ENCODE data around the gene STAG3. TPM values are rescaled to one million over a fixed set of nuclear protein-coding genes. Genes with fewer than 3 reads are reported as not detected.
"Not testable (repeated sequence)": the region's sequence is repeated elsewhere in the genome, so short reads cannot be mapped to it uniquely, and the experiment has no call there.

The STAG3 gene
- total RNA-seq, 1 donor from 2014 or later, result 2.3 TPM

GRCh38 chr7:100176096-100177044, 1.3 kb upstream of the STAG3 start:
- intact Hi-C loops (cut with DNase I), result no loop called here
- peak overlapping the region; percentile 57 for H3K4me3 ChIP-seq
- H3K9me3 ChIP-seq, result no peaks in the 10 kb centered on the region
- no peak for ATAC-seq
- H3K27me3 ChIP-seq, result peaks cover 22% of the 10 kb centered on the region
- TF ChIP-seq CTCF (IDR thresholded peaks at IDR 0.05), result no peak
- H3K27ac ChIP-seq, result no peak overlapping the region
- H3K4me1 ChIP-seq, result peaks cover 9% of the 10 kb centered on the region
- H3K36me3 ChIP-seq, result no peaks in the 10 kb centered on the region
- peak; percentile 34 for DNase-seq

- DNase-seq; H3K4me3 ChIP-seq; intact Hi-C loops (cut with DNase I); H3K4me1 ChIP-seq; ATAC-seq; H3K36me3 ChIP-seq; H3K27ac ChIP-seq; H3K9me3 ChIP-seq: not testable (repeated sequence)
- H3K27me3 ChIP-seq, result peaks cover 10% of the 10 kb centered on the region
These were observed 2.4 kb downstream of the STAG3 start for GRCh38 chr7:100180084-100180483.

GRCh38 chr7:100182616-100183015, 4.9 kb downstream of the STAG3 start:
- intact Hi-C loops (cut with DNase I); H3K36me3 ChIP-seq; H3K4me1 ChIP-seq; H3K9me3 ChIP-seq; H3K27ac ChIP-seq; DNase-seq; H3K4me3 ChIP-seq; ATAC-seq: not testable (repeated sequence)
- H3K27me3 ChIP-seq, result peaks cover 10% of the 10 kb centered on the region

- intact Hi-C loops (cut with DNase I); ATAC-seq: not testable (repeated sequence)
These were observed 5.4 kb downstream of the STAG3 start for GRCh38 chr7:100183090-100183489.

GRCh38 chr7:100185726-100186125, 8.0 kb downstream of the STAG3 start:
- no peak for DNase-seq
- H3K4me3 ChIP-seq, result no peak overlapping the region
- no peak for ATAC-seq
- peaks cover 9% of the 10 kb centered on the region for H3K27me3 ChIP-seq
- intact Hi-C loops (cut with DNase I), result no loop called here
- no peaks in the 10 kb centered on the region for H3K4me1 ChIP-seq
- TF ChIP-seq CTCF (IDR thresholded peaks at IDR 0.05), result no peak
- no peaks in the 10 kb centered on the region for H3K9me3 ChIP-seq
- H3K27ac ChIP-seq, result no peak overlapping the region
- H3K36me3 ChIP-seq, result no peaks in the 10 kb centered on the region

More at GRCh38 chr7:100183090-100183489, 5.4 kb downstream of the STAG3 start:
- peaks cover 10% of the 10 kb centered on the region for H3K27me3 ChIP-seq
- not testable (repeated sequence) for H3K27ac ChIP-seq, H3K9me3 ChIP-seq, H3K4me1 ChIP-seq, H3K4me3 ChIP-seq, H3K36me3 ChIP-seq
- DNase-seq, result peak; percentile 12

GRCh38 chr7:100189061-100189460, 11.3 kb downstream of the STAG3 start:
- no peaks in the 10 kb centered on the region for H3K36me3 ChIP-seq
- DNase-seq, result no peak
- no peak overlapping the region for H3K27ac ChIP-seq
- no peaks in the 10 kb centered on the region for H3K9me3 ChIP-seq
- intact Hi-C loops (cut with DNase I), result no loop called here
- H3K27me3 ChIP-seq, result no peaks in the 10 kb centered on the region
- TF ChIP-seq CTCF (IDR thresholded peaks at IDR 0.05), result no peak
- H3K4me3 ChIP-seq, result no peak overlapping the region
- H3K4me1 ChIP-seq, result no peaks in the 10 kb centered on the region
- no peak for ATAC-seq

GRCh38 chr7:100190048-100190711, 12.5 kb downstream of the STAG3 start:
- intact Hi-C loops (cut with DNase I), result no loop called here
- peak; percentile 34 for TF ChIP-seq CTCF (IDR thresholded peaks at IDR 0.05)
- ATAC-seq, result peak; percentile 51

More at GRCh38 chr7:100190048-100190711, 12.5 kb downstream of the STAG3 start:
- no peaks in the 10 kb centered on the region for H3K4me1 ChIP-seq
- no peak overlapping the region for H3K27ac ChIP-seq
- H3K9me3 ChIP-seq, result no peaks in the 10 kb centered on the region
- no peaks in the 10 kb centered on the region for H3K27me3 ChIP-seq
- no peak for DNase-seq
- H3K4me3 ChIP-seq, result no peak overlapping the region
- no peaks in the 10 kb centered on the region for H3K36me3 ChIP-seq
